Left ventricle myocardium superior (tissue), 1 donor: ENCODE measurements around the gene DTWD2. TPM values are rescaled to one million over a fixed set of nuclear protein-coding genes. Genes with fewer than 3 reads are reported as not detected.

Experiments used
- ATAC-seq: fragments of 200-7000 bp; cut with Tn5 transposase; one replicate; pipeline ENCODE4 v1.9.1; 2020; ENCODE audit warnings: mild to moderate bottlenecking, moderate library complexity
- DNase-seq: peaks from one replicate; pipeline ENCODE4 v3.0.0-alpha.2; 2020
- intact Hi-C: fragments of 100-400 bp; cut with micrococcal nuclease; formaldehyde crosslinking; loops from one replicate; pipeline ENCODE4 v1.11.0; 2022
- long read RNA-seq: library from polyadenylated mRNA; unstranded; transcript quantifications from one replicate; pipeline ENCODE4 v2.0.0, GENCODE V29; 2021
- total RNA-seq: library from RNA; stranded (reverse); fragmentation: NEBNext Ultra II Directional; extraction: Animal tissue kit (Norgen Biotek cat#: 25700); gene quantifications from one replicate; pipeline ENCODE4 v1.2.1, GENCODE V29; 2021
- donor health status: DM: no; HTN: yes; CAD: no; lungs with severe emphysema.

The DTWD2 gene
- 15.0 TPM for total RNA-seq
- long read RNA-seq, transcript DTWD2-203 (6 exons, 2,307 nt), result major isoform, 7 of 23 reads
- long read RNA-seq, partial matches to known transcripts, result 4 of 23 reads
- long read RNA-seq, other reads (novel, unspliced or antisense), result 12 of 23 reads

- peak; percentile 98 for ATAC-seq
- intact Hi-C loops, result loop anchor here (10.0 kb wide), 1 partner anchor 417 kb away; no protein-coding TSS in a partner anchor
- DNase-seq, result peak; percentile 97
Observed at GRCh38 chr5:118987988-118988865, at the start of gene DTWD2. TSS of gene DTWD2 (minus strand) at chr5:118988547. CDS start at chr5:118988511, 36 bp downstream.

- ATAC-seq (no peak), DNase-seq (no peak)
- intact Hi-C loops, result no loop called here
Observed at GRCh38 chr5:119037496-119038215, 49.3 kb upstream of the DTWD2 start.

- ATAC-seq (no peak), DNase-seq (no peak)
- intact Hi-C loops, result no loop called here
Observed at GRCh38 chr5:119036101-119036762, 47.9 kb upstream of the DTWD2 start.

GRCh38 chr5:119033135-119033534 lies 44.8 kb upstream of the DTWD2 start:
- intact Hi-C loops, result no loop called here
- DNase-seq, result no peak
- ATAC-seq, result no peak

- DNase-seq (no peak), ATAC-seq (peak; percentile 21)
- intact Hi-C loops, result no loop called here
Observed at GRCh38 chr5:119032656-119033055, 44.3 kb upstream of the DTWD2 start.

GRCh38 chr5:119031905-119032304 lies 43.6 kb upstream of the DTWD2 start:
- no peak for ATAC-seq
- no peak for DNase-seq
- intact Hi-C loops, result no loop called here

- ATAC-seq, result no peak
- intact Hi-C loops, result no loop called here
- no peak for DNase-seq
Observed at GRCh38 chr5:119031011-119031886, 42.9 kb upstream of the DTWD2 start.

GRCh38 chr5:119028575-119028974 lies 40.2 kb upstream of the DTWD2 start:
- intact Hi-C loops, result no loop called here
- DNase-seq, result no peak
- ATAC-seq, result no peak

- intact Hi-C loops, result no loop called here
- DNase-seq (no peak), ATAC-seq (no peak)
Observed at GRCh38 chr5:119022773-119023172, 34.4 kb upstream of the DTWD2 start.

- intact Hi-C loops, result no loop called here
- ATAC-seq (no peak), DNase-seq (no peak)
Observed at GRCh38 chr5:119022017-119022745, 33.8 kb upstream of the DTWD2 start.

- ATAC-seq, result no peak
- intact Hi-C loops, result no loop called here
Observed at GRCh38 chr5:119021149-119021732, 32.9 kb upstream of the DTWD2 start.

GRCh38 chr5:119019949-119020348 lies 31.6 kb upstream of the DTWD2 start:
- peak; percentile 57 for ATAC-seq
- intact Hi-C loops, result no loop called here

More at GRCh38 chr5:119021149-119021732, 32.9 kb upstream of the DTWD2 start:
- DNase-seq, result no peak

GRCh38 chr5:119019501-119019900 lies 31.2 kb upstream of the DTWD2 start:
- no peak for DNase-seq
- intact Hi-C loops, result no loop called here
- ATAC-seq, result no peak

More at GRCh38 chr5:119019949-119020348, 31.6 kb upstream of the DTWD2 start:
- no peak for DNase-seq

- ATAC-seq (no peak), DNase-seq (no peak)
- intact Hi-C loops, result no loop called here
Observed at GRCh38 chr5:119017994-119018393, 29.6 kb upstream of the DTWD2 start.

GRCh38 chr5:119016125-119016774 lies 27.9 kb upstream of the DTWD2 start:
- DNase-seq (no peak), ATAC-seq (no peak)

GRCh38 chr5:119011186-119011585 lies 22.8 kb upstream of the DTWD2 start:
- ATAC-seq, result no peak
- intact Hi-C loops, result no loop called here

More at GRCh38 chr5:119016125-119016774, 27.9 kb upstream of the DTWD2 start:
- intact Hi-C loops, result no loop called here

GRCh38 chr5:119010206-119010605 lies 21.9 kb upstream of the DTWD2 start:
- DNase-seq (no peak), ATAC-seq (no peak)
- intact Hi-C loops, result no loop called here

More at GRCh38 chr5:119011186-119011585, 22.8 kb upstream of the DTWD2 start:
- no peak for DNase-seq
